Mucosa of stomach (tissue), 1 donor: ENCODE measurements around the gene NUDT11.
"Not testable (repeated sequence)": the region's sequence is repeated elsewhere in the genome, so short reads cannot be mapped to it uniquely, and the experiment has no call there.

Experiments used
- H3K27me3 ChIP-seq: one replicate; pipeline ENCODE4 v1.7.0; 2013; ENCODE audit warnings: mild to moderate bottlenecking, low read length; ENCODE audit not compliant: control insufficient read depth, insufficient read depth
- H3K36me3 ChIP-seq: one replicate; pipeline ENCODE4 v1.7.0; 2013; ENCODE audit warnings: low read length; ENCODE audit not compliant: control insufficient read depth, insufficient read depth
- H3K4me1 ChIP-seq: one replicate; pipeline ENCODE4 v1.7.0; 2013; ENCODE audit warnings: mild to moderate bottlenecking, low read length; ENCODE audit not compliant: control insufficient read depth, insufficient read depth
- H3K4me3 ChIP-seq: one replicate; pipeline ENCODE4 v1.7.0; 2013; ENCODE audit warnings: low read length
- H3K9ac ChIP-seq: one replicate; pipeline ENCODE4 v1.7.0; 2013; ENCODE audit warnings: mild to moderate bottlenecking, low read length, moderate library complexity
- H3K9me3 ChIP-seq: one replicate; pipeline ENCODE4 v1.7.0; 2013; ENCODE audit warnings: mild to moderate bottlenecking, low read length, moderate library complexity; ENCODE audit not compliant: control insufficient read depth
- donor health status: Pancreatic carcinoma.

NUDT11 gene

DNA sequence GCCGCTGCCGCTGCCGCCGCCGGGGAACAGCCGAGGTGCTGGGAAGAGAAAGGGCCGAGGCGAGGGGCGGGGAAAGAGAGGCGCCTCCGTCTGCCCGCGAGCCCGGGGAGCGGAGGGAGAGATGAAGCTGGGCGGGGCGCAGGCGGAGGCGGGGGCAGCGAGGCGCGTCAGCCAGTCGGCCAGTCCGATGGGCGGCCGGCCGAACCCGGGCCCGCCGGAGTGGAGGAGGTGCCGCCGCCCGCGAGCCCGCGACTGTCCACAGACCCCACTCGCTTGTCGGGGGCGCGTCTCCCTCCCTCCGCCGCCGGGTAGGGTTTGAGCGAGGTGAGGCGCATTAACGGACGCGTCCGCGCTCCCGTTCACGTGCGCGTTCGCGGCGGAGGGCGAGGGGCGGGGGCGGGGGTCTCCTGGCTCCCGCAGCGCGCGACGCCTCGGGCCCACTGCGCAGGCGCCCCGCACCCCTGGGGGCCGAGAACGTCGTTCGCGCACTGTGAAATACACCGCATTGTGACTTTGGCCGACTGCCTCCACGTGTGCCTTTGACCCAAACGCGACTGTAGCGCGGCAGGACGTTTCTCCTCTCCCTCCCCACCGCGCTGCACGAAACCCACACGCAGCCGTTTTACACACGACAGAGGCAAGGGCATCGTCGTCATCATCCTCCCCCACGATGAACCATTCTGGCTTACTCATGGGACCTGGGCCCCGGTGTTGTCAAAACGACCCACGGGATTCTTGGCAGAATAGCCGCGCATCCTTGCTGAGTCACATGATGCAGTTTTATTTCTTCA, at the start of gene NUDT11:
Gene NUDT11 (minus strand): TSS at position 92 of the 791 bp plus-strand sequence. CDS start 148 bp downstream, outside the sequence.
- peaks cover 3% of the 10 kb centered on the region for H3K27me3 ChIP-seq
- no peak within 1 kb of the TSS for H3K9ac ChIP-seq
- no peaks in the 10 kb centered on the region for H3K36me3 ChIP-seq
- no peak within 1 kb of the TSS for H3K4me3 ChIP-seq
- H3K9me3 ChIP-seq = no peaks in the 10 kb centered on the region
- no peaks in the 10 kb centered on the region for H3K4me1 ChIP-seq

GRCh38 chrX:51520393-51520792, 24.0 kb upstream of the NUDT11 start:
- no peak overlapping the region for H3K4me3 ChIP-seq
- no peak overlapping the region for H3K9ac ChIP-seq
- no peaks in the 10 kb centered on the region for H3K4me1 ChIP-seq
- H3K27me3 ChIP-seq = no peaks in the 10 kb centered on the region
- H3K36me3 ChIP-seq = no peaks in the 10 kb centered on the region
- H3K9me3 ChIP-seq = no peaks in the 10 kb centered on the region

DNA sequence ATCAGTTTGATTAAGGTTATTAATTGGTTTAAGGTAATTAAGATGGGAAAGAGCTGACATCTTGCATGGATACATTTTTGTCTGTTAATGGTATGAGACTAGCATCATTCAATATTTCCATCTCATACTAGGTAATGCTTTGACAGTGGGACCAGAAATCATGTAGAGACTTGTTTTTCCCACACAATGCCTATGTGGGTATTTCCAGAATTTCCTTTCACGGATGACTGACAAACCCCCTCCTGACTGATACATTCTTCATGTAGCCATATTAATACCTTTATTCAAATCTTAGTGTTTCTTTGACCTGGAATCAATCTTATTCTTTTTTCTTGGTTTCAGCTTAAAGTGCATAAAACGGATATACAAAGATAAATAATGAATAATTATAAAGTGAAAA, 22.7 kb upstream of the NUDT11 start:
- not testable (repeated sequence) for H3K4me1 ChIP-seq, H3K9me3 ChIP-seq, H3K4me3 ChIP-seq, H3K9ac ChIP-seq, H3K27me3 ChIP-seq, H3K36me3 ChIP-seq

DNA sequence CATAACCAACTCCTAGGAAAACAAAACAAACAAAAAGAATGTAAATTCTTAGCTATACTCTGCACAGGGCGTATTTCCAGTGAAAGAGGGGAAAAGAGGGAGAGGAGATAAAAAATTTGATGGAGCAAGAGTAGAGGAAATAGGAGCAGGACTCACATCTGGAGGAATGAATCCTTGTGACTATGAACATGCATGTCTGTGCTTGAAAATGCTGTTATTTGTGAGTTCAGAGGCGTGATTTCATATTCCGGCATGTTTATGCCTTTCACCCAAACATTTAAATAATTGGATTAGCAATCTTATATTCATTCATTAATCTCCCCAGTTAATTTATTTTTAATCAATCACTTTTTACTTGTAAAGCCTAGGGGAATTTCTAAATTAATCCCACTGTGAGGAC, 11.2 kb upstream of the NUDT11 start:
- Histone ChIP-seq H3K9me3 (no peaks in the 10 kb centered on the region), H3K27me3 (no peaks in the 10 kb centered on the region), H3K36me3 (no peaks in the 10 kb centered on the region), H3K9ac (no peak overlapping the region), H3K4me3 (no peak overlapping the region), H3K4me1 (no peaks in the 10 kb centered on the region)

DNA sequence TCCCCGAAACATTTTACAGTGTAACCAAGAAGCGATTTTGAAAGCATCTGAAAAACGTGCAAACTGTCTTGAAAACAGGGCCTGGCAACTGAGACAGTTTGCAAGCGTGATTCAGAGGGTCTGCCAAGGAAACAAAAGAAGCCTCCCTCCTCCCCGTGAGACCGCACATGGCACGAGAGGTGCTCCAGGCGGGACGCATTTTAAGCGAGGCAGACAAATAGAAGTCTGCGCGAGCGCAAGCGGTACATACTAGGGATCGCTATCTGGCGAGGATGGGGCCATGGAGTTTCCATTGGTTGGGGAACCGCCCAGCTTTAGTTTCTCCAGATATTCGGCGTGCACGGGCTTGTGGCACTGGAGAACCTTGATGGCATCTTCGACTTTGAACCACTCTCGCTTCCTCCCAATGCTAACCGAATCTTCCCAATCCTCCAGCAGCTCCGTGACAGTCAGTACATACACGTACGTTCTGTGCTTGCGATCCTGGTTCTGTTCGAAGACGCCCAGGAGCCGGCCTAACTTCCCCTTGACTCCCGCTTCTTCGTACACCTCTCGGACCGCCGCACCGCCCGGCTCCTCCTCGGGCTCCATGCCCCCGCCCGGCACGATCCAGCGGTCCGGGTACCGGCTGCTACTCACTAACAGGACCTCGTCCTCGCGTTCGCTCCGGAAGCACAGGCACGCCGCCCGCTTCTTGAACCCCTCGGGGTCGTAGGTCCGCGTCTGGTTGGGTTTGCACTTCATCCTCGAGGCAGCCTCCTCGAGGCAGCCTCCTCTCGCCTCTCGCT, 497 bp downstream of the NUDT11 start:
- H3K4me1 ChIP-seq, H3K9me3 ChIP-seq, H3K27me3 ChIP-seq: not testable (repeated sequence)

DNA sequence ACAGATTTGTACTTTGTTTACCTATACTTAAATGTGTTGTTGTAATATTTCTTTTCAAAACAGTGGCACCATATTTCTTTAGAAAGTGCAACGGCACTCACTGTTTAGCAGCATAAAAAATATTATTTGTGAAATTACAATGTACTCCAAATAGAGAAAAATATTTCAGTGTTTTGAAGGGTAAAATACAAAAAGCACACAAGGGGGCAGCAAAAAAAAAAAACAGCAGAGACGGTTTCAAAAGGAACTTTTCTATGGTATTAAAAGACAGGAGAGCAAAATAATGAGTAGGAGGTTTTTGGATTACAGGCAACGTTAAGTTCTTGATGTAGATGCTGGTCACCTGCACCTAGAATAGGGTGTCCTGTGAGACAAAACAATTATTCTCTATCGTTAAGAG, 2.0 kb downstream of the NUDT11 start:
- Histone ChIP-seq H3K9ac (no peak overlapping the region), H3K27me3 (peaks cover 3% of the 10 kb centered on the region), H3K36me3 (no peaks in the 10 kb centered on the region), H3K9me3 (no peaks in the 10 kb centered on the region), H3K4me3 (no peak overlapping the region), H3K4me1 (no peaks in the 10 kb centered on the region)

More for the DNA sequence above, 497 bp downstream of the NUDT11 start:
- H3K36me3 ChIP-seq, H3K4me3 ChIP-seq, H3K9ac ChIP-seq: not testable (repeated sequence)

DNA sequence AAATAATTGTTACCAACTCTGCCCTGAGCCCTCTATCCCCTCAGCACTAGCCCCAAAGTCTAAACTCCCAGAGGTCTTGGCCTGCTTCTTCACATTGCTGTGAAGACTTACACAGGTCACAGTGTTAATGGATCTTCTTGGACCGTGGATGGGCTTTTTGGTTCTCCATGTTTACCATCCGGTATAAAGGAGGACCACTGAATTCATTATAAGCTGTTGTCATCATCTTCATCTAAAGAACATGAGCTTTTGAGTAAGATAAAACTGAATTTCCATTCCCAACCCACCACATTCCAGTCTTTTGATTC, 8.5 kb downstream of the NUDT11 start:
- H3K27me3 ChIP-seq = no peaks in the 10 kb centered on the region
- no peaks in the 10 kb centered on the region for H3K36me3 ChIP-seq
- H3K4me1 ChIP-seq = no peaks in the 10 kb centered on the region
- no peaks in the 10 kb centered on the region for H3K9me3 ChIP-seq
- no peak overlapping the region for H3K9ac ChIP-seq
- no peak overlapping the region for H3K4me3 ChIP-seq

DNA sequence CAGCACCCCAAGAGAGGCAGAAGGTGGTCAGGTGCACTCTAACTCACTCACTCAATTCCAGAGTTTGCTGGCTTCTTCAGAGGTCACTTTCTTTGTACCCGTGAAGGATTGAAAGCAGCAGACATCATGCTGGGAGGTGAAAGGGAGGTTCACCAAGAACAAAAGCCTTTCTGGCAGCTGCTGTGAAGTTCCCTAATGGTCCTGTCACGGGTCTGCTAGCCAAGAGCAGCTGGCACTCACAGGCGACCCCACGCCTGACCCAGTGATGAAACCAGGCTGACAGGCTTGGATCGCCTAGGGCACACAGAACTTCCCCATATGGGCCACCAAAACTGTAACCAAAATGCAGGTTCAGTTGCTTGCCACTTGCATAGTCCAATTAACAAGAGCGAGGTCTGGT, 11.8 kb downstream of the NUDT11 start:
- Histone ChIP-seq H3K9me3 (no peaks in the 10 kb centered on the region), H3K27me3 (no peaks in the 10 kb centered on the region), H3K36me3 (no peaks in the 10 kb centered on the region), H3K4me1 (no peaks in the 10 kb centered on the region), H3K9ac (no peak overlapping the region), H3K4me3 (no peak overlapping the region)

- H3K4me3 ChIP-seq, H3K27me3 ChIP-seq, H3K36me3 ChIP-seq, H3K4me1 ChIP-seq, H3K9ac ChIP-seq, H3K9me3 ChIP-seq: not testable (repeated sequence)
These were observed 14.0 kb downstream of the NUDT11 start for GRCh38 chrX:51482411-51482810.

DNA sequence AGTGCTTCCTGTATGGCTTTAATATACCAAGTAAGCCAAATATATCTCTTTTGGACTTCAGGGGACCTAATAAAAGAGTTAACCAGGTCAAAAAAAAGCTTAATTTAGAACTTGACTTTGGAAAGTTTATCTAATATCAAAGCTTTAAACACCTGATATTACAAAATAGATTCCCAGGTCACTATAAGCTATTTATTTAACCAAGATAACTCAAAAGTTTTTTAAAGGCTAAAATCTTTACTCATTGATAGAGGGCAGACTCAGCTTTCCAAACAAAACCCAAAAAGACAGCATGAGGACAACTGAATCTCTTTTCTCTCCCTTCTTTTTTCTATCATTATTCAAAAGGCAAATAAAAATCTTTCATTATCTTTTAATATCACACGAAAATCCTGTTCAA, 19.5 kb downstream of the NUDT11 start:
- no peak overlapping the region for H3K9ac ChIP-seq
- no peaks in the 10 kb centered on the region for H3K4me1 ChIP-seq
- no peaks in the 10 kb centered on the region for H3K27me3 ChIP-seq
- H3K36me3 ChIP-seq = no peaks in the 10 kb centered on the region
- no peak overlapping the region for H3K4me3 ChIP-seq
- H3K9me3 ChIP-seq = no peaks in the 10 kb centered on the region

GRCh38 chrX:51463322-51463721, 33.1 kb downstream of the NUDT11 start:
- Histone ChIP-seq H3K36me3 (no peaks in the 10 kb centered on the region), H3K4me1 (no peaks in the 10 kb centered on the region), H3K9me3 (no peaks in the 10 kb centered on the region), H3K27me3 (no peaks in the 10 kb centered on the region), H3K9ac (no peak overlapping the region), H3K4me3 (no peak overlapping the region)

DNA sequence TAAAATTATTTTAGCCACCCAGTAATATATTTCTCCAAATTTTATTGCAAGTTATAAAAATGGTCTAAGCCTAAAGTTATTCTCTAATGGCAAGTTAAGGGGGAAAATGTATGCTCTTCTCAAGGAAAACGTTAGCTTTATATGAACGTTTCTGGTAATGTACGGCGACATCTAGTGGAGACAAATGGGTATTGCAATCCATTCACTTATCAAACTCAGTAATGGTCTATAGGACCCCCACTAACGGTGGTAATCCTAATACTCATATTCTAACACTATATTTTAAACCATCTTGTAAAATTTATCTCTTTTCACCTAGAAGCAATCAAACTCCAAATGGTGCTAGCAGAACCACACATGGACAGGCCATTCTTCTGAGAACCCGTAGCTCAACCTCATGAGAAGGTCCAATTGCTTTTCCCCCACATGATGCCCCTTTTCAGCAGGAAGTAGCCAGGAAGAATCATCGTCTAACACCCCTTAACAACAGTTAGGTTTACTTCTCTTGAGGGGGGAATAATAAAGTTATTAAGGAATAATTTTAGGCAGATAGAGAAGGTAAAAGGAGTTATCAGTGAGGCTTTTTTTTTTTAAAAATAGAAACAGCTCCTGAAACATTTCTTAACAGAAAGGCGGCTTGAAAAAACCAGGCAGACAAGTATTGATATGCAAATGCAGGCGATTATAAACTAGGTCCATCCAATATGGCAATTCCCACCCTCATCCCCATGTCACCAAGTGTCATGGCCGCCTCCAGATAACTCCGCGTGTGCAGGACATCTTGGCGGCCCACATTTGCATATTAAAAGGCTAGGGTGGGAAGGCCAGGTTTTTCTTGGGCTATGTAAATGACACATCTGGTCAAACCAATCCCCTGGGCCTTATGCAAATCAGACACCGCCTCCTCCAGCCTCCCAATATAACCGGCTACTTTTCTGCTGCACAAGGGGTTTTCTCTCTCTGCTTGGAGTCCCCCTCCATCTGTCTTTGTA, 35.0 kb downstream of the NUDT11 start:
- H3K36me3 ChIP-seq = no peaks in the 10 kb centered on the region
- no peak overlapping the region for H3K9ac ChIP-seq
- no peak overlapping the region for H3K4me3 ChIP-seq
- no peaks in the 10 kb centered on the region for H3K4me1 ChIP-seq
- no peaks in the 10 kb centered on the region for H3K27me3 ChIP-seq
- H3K9me3 ChIP-seq = no peaks in the 10 kb centered on the region
